NCI-H2196 (cell line): ENCODE results near the gene FAM25C.
"Not testable (repeated sequence)": the region's sequence is repeated elsewhere in the genome, so short reads cannot be mapped to it uniquely, and the experiment has no call there.

ENCODE experiments used
- DNase-seq: peaks from one replicate; lab custom pipeline; 2025; ENCODE audit not compliant: unreplicated experiment; lab: John Stamatoyannopoulos, UW

The FAM25C gene

DNA sequence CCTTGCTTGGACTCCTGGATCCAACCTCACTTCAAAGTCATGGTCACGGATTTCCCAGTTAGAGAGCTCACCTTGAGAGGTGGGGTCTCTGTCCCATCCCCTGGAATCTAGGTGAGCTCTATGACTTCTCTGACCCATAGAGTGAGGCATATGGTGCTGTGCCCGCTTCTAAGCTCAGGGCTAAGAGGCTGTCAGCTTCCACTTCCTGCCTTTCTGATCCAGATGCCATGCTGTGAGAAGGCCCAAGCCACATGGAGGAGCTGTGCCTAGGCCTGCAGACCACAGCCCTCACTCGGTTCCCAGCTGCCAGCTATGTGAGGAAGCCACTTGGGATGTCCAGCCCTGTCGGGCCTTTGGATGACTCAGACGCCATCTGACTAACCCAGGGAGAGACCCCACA, 39.9 kb downstream of the FAM25C start:
- DNase-seq, result not testable (repeated sequence)

DNA sequence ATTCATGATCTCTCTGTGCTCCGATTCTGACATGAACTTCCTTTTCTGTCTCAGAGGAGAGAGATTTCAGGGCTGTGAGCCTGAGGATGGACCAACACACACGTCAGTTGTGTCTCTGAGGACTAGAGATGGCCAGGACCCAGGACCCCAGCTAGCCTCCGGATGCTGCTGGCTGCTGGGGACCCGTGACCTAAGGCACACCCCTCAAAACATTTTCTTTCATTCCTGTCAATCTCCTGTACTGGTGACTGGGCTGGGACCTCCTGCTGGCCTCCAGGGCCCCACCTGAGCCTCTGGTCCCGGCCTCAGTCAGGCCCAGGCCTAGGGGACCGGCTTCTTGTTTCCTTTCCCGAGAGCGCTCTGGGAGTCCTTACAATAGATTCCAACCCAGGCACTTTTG, 42.4 kb downstream of the FAM25C start:
- DNase-seq, result not testable (repeated sequence)

DNA sequence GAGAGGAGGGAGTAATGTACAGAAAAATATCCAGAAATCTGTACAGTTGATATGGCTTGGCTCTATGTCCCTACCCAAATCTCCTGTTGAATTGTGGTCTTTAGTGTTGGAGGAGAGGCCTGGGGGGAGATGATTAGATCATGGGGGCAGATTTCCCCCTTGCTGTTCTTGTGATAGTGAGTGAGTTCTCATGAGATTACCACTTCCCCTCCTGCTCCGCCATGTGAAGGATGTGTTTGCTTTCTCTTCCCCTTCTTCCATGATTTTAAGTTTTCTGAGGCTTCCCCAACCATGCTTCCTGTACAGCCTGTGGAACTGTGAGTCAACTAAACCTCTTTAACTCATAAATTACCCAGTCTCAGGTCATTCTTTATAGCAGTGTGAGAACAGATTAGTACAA, 52.2 kb downstream of the FAM25C start:
- not testable (repeated sequence) for DNase-seq
